SK-N-SH (cell line): ENCODE data around the gene TMEM212.

Experiments
- CTCF ChIP-seq: fragments of 200-600 bp; sonication (generic); IDR thresholded peaks from 2 replicates; pipeline ENCODE4 v1.6.1; 2017; ENCODE audit warnings: antibody characterized with exemption, mild to moderate bottlenecking, moderate library complexity
- EP300 ChIP-seq, 2 experiments: IDR thresholded peaks; 2 replicates each; pipeline versions ENCODE4 v1.4.0 to v1.6.1; 2012; ENCODE audit warnings: borderline replicate concordance in 1 of 2, low read depth in 1 of 2, low read length in 1 of 2
- GATA2 ChIP-seq: sonication (generic); formaldehyde crosslinking; IDR thresholded peaks from 2 replicates; pipeline ENCODE4 v1.5.0; 2020; ENCODE audit warnings: mild to moderate bottlenecking, missing genetic modification reagents
- JUND ChIP-seq: IDR thresholded peaks from 2 replicates; pipeline ENCODE4 v1.4.0; 2012
- MXI1 ChIP-seq: IDR thresholded peaks from 2 replicates; pipeline ENCODE4 v1.6.1; 2012; ENCODE audit warnings: mild to moderate bottlenecking, low read depth, low read length, improper control_type of control experiment
- NRF1 ChIP-seq: IDR thresholded peaks from 2 replicates; pipeline ENCODE4 v1.6.1; 2012; ENCODE audit warnings: low read depth, mild to moderate bottlenecking, low read length
- POLR2AphosphoS5 ChIP-seq: IDR thresholded peaks from 2 replicates; pipeline ENCODE4 v1.6.1; 2012; ENCODE audit warnings: low read depth, low read length
- RAD21 ChIP-seq: IDR thresholded peaks from 2 replicates; pipeline ENCODE4 v1.6.1; 2012; ENCODE audit warnings: mild to moderate bottlenecking, low read length
- RXRA ChIP-seq: IDR thresholded peaks from 2 replicates; pipeline ENCODE4 v1.4.0; 2012; ENCODE audit warnings: low read depth, mild to moderate bottlenecking, borderline replicate concordance
- USF1 ChIP-seq: IDR thresholded peaks from 2 replicates; pipeline ENCODE4 v1.4.0; 2012; ENCODE audit warnings: low read depth, borderline replicate concordance
- USF2 ChIP-seq: fragments of 150-350 bp; IDR thresholded peaks from 2 replicates; pipeline ENCODE4 v1.6.1; 2017; ENCODE audit warnings: antibody characterized with exemption, low read length, low read depth, borderline replicate concordance
- YY1 ChIP-seq: IDR thresholded peaks from 2 replicates; pipeline ENCODE4 v1.4.0; 2012; ENCODE audit warnings: low read depth, mild to moderate bottlenecking
- TF ChIP-seq, protein P1 (sequence below): IDR thresholded peaks from 2 replicates; pipeline ENCODE4 v1.4.0; 2012; ENCODE audit warnings: low read depth, borderline replicate concordance
- TF ChIP-seq, protein P2 (sequence below): fragments of 150-350 bp; IDR thresholded peaks from 2 replicates; pipeline ENCODE4 v1.6.1; 2016; ENCODE audit warnings: mild to moderate bottlenecking, low read depth, low read length

DNA sequence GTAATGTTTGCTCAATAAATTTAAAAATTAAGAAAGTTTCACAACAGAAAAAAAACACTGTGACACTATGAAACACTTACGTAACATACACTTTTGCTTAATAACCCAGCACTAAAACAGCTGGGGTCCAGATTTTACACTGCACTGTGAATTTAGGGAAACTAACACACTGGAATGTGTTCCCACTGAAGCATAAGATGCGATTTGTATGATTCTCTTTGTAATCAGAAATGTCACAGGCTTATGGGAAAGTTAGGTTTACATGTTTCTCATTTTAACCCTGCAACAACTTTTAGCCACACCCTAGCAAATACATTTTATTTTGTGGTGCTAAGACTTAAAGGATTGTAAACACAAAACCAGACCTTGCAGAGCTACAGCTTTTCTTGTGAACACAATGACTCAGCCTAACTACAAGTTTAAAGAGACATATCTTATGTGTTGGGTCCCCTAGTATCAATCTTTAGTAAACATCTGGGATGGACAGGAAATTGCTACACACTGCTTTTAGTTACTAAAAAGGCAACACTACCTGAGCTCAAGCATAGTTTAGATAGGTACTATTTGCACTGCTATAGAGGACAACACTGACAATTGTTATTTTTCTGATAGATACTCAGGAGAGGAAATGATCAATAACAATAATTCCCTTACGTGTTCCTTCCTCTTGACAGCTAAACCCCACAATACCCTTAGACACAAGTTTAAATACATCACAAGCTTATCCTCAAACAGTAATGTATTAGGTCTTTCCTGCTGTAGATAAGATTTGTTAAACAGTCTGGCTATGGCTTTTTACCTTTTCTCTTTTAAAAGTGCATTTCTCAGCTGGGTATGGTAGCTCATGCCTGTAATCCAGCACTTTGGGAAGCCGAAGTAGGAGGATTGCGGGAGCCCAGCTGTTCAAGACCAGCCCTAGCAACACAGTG lies 36.7 kb upstream of the TMEM212 start:
- no peak for TF ChIP-seq USF2
- TF ChIP-seq POLR2AphosphoS5 = no peak
- no peak for TF ChIP-seq CTCF
- no peak for TF ChIP-seq YY1
- TF ChIP-seq GATA2 (CRISPR knock-in tag) = no peak
- TF ChIP-seq RAD21 = no peak
- TF ChIP-seq, protein P1, sequence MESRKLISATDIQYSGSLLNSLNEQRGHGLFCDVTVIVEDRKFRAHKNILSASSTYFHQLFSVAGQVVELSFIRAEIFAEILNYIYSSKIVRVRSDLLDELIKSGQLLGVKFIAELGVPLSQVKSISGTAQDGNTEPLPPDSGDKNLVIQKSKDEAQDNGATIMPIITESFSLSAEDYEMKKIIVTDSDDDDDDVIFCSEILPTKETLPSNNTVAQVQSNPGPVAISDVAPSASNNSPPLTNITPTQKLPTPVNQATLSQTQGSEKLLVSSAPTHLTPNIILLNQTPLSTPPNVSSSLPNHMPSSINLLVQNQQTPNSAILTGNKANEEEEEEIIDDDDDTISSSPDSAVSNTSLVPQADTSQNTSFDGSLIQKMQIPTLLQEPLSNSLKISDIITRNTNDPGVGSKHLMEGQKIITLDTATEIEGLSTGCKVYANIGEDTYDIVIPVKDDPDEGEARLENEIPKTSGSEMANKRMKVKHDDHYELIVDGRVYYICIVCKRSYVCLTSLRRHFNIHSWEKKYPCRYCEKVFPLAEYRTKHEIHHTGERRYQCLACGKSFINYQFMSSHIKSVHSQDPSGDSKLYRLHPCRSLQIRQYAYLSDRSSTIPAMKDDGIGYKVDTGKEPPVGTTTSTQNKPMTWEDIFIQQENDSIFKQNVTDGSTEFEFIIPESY = no peak
- no peak for TF ChIP-seq JUND
- no peak for TF ChIP-seq USF1
- no peak for TF ChIP-seq MXI1
- TF ChIP-seq RXRA = no peak
- no peak for TF ChIP-seq NRF1
- TF ChIP-seq, protein P2, sequence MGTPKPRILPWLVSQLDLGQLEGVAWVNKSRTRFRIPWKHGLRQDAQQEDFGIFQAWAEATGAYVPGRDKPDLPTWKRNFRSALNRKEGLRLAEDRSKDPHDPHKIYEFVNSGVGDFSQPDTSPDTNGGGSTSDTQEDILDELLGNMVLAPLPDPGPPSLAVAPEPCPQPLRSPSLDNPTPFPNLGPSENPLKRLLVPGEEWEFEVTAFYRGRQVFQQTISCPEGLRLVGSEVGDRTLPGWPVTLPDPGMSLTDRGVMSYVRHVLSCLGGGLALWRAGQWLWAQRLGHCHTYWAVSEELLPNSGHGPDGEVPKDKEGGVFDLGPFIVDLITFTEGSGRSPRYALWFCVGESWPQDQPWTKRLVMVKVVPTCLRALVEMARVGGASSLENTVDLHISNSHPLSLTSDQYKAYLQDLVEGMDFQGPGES = no peak
- TF ChIP-seq EP300 (IDR thresholded peaks at IDR 0.05; ENCODE audit: borderline replicate concordance in 1 of 2, low read depth in 1 of 2, low read length in 1 of 2) = no peak
